HL-60/S4 treated with phorbol 12-myristate 13-acetate at 8.2 ng/mL for 4 days and 3 days (cell line): ENCODE measurements around the gene CPM.

Source experiments
- in situ Hi-C: fragments of 300-500 bp; cut with MboI; formaldehyde crosslinking; loops from 2 replicates; pipeline ENCODE4 v1.15.0; 2022; ENCODE audit warnings: low sequenced_read_pairs

The CPM gene

DNA sequence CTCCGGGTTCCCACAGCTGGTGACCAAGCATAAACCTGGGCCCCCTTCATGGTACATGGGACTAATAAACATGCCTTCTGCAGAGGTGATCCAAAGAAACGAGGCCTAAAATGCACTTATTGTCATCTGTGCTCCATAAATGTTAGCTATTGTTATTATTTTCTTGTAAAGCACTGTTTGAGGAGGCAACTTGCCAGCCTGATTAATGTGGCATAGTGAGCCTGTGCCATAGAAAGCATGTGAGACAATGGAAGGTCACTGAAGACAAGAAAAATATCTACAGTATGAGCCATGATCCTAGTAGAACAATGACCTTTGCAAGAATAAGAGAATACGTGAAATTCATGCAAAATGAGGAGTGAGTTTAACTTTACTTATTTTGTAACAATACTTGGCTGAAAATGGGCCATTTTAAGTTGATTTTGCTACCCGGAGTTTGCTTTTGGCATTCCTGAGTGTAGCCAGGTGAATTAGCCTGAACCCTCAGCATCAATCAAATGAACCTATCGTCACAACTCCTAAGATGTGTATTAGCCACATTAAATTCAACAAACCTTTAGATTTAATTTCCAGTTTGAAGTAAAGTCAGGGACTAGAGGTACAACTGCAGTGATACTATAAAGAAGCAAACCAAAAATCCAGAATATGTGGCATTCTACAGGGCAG lies 52.2 kb downstream of the CPM start:
- in situ Hi-C loops = no loop called here

DNA sequence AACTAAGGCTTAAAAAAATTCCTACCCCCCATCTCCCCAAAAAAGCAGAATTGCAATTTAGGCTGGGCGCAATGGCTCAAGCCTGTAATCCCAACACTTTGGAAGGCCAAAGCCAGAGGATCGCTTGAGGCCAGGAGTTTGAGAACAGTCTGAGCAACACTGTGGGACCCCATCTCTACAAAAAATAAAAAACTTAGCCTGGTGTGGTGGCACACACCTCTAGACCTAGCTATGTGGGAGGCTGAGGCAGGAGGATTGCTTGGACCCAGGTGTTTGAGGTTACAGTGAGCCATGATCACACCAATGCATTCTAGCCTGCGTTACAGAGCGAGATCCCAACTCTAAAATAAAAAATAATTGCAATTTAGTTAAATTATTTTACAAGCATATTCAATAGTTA lies 54.1 kb downstream of the CPM start:
- in situ Hi-C loops = no loop called here

DNA sequence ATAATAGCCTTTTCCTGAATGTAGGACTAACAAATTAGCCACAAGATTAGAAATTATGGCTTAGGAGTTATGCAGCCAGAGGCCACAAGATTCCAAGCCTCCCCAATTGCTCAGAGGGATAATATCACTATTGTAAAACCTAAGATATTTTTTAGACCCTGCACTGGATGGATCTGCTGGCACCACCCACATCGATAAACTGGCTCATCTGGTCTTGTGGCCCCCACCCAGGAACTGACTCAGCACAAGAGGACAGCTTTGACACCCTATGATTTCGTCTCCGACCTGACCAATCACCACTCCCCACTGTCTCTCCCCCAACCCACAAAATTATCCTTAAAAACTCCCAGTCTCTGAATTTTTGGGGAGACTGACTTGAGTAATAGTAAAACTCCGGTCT lies 54.7 kb downstream of the CPM start:
- in situ Hi-C loops = no loop called here

DNA sequence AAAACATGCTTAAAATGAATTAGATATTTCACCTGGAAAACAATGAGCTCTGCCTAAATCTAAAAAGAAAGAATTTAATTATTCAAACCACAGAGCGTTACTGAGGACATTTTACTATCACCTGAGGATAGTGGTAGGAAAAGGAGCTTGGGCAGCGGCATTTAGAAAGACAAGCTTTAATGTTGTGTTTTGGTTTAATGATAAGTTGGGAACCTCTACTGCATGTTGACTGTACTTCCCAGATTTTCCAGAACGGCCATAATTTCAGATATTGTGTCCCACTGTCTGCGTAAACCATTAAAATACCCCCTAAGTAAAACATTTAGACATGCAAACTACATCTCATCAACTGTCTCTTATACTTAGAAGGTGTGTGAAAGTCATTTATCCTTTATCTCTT lies 55.4 kb downstream of the CPM start:
- in situ Hi-C loops = no loop called here

DNA sequence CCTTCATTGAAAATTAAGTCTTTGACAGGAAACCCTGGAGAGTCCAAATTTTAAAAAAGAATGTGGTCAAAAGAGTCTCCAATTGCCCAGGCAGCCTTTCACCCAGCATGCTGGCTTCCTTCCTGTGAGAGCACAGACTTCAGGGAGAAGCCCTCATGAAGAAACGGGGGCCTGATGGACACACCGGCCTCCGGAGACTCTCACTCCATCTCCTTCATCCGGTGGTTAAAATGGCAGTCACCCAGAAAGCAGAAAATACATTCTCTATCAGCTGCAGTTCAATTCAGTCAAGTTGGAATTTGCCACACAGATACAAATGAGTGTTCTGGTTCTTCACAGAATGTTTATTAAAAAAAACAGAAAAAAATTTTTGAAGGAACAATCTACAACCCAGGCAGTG lies 56.5 kb downstream of the CPM start:
- in situ Hi-C loops = no loop called here

DNA sequence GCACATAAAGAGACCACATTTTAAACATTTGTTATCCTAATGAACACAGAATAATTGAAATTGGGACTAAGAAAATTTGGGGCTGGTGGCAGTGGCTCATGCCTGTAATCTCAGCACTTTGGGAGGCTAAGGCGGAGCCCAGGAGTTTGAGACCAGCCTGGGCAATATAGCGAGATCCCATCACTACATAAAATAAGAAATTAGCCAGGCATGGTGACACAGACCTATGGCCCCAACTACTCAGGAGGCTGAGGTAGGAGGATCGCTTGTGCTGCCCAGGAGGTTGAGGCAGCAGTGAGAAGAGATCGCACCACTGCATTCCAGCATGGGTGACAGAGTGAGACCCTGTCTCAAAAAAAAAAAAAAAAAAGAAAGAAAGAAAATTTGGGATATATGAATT lies 59.7 kb downstream of the CPM start:
- in situ Hi-C loops = loop anchor here (25.0 kb wide), 2 partner anchors 189 to 389 kb away; no protein-coding TSS in a partner anchor

DNA sequence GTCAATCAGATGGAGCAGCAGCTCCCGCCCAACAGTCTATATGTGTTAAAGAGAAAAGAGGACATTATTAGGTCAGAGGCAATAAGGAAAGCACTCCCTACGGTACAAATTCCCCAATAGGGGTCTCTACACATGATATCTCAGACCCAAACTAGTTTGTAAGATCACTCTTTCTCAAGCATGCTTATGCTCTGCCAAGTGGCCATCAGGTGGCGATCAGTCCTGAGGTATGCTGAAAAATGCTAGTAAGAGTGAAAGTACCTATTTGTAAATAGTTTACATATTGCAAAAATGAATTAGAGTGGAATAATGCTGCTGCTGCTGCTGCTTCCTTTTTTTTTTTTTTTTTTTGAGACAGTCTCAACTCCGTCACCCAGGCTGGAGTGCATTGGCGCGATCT lies 61.0 kb downstream of the CPM start:
- in situ Hi-C loops = loop anchor here (25.0 kb wide), 2 partner anchors 190 to 390 kb away; no protein-coding TSS in a partner anchor

DNA sequence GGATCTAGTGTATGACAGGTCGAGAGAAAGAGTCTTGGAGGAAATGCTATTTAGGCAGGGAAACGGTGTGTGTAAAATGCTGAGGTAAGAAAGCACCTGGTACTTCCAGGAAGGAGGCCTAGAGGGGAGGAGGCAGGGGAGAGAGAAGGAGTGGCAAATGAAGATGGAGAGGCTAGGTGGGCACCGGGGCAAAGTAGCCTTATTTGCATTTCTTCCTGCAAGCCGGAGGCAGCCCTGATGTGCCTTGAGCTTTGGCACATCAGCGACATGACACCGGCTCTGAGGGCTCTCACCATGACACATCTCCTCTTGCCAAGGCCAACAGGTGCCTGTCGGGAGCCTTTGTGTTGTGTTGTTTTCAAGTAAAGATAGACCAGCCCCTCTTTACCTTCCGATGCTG lies 61.6 kb downstream of the CPM start:
- in situ Hi-C loops = loop anchor here (25.0 kb wide), 2 partner anchors 191 to 391 kb away; no protein-coding TSS in a partner anchor

DNA sequence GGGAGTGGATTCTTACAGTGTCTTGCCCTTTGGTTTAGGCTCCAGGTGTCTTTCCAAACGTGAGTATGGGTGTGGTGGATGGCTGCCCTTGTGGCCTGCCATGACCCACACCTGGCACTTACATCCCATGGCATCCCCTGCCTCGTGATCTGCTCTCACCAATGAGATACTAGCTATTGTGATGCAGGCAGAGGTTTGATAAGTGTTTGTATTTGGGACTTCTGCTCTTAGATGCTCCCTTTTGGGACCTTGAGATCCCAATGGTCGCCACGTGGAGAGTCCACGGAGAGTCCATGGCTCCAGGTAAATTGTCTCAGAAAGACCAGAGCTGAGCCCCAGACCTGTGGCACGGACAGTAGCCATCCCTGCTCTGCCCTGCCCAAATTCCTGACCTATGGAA lies 62.5 kb downstream of the CPM start:
- in situ Hi-C loops = loop anchor here (25.0 kb wide), 2 partner anchors 192 to 392 kb away; no protein-coding TSS in a partner anchor

DNA sequence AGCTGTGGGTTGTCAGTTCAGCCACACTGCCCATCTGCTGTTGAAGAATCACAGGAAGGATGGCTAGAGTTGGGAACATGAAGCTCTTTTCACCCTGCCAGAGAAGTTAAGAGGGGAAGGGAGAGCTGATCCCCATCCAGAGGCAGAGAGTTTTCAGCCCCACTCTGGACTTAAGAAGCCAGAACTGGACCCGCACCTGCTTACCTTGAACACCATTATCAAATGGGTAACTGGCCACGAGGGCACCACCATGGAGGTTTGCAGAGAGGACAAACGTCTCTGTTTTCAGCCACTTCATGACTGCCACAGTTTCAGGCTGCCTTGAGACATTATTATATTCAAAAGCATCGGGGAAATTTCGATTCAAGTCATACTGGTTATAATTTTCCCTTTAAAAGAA lies 63.0 kb downstream of the CPM start:
- in situ Hi-C loops = loop anchor here (25.0 kb wide), 2 partner anchors 192 to 392 kb away; no protein-coding TSS in a partner anchor

DNA sequence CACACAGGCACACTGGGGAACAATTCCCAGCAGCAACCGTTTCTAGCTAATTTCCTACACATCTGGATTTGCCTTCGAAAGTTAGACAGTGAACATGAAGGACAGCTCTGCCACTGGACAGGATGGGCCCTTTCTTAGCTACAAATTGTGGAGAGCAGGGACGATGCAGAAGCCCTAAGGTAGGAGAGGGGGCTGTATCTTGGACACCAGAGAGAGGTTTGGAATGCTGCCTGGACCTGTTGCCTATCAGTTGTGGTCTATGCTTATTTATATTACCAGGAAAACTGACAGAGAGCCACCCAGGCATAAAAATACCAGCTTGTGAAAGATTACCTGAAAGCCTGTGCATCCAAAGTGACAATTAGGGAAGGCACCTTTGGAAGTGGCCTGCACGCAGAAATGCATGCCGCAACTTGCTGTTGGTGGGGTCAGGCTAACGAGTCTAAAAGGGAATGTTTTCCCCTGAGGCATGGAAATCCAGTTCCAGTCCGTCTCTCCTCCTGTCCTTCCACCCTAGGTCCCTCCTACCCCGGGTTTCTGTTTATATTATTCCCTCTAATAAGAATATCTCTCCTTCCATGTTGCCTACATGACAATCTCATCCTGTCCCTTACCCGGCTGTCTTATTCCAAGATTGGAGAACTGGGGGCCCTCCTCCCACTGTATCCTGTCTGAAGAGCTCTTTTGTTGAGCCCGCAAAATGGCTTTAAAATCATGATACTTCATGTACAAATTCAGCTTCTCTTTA lies 64.8 kb downstream of the CPM start:
- in situ Hi-C loops = loop anchor here (25.0 kb wide), 2 partner anchors 194 to 394 kb away; no protein-coding TSS in a partner anchor

DNA sequence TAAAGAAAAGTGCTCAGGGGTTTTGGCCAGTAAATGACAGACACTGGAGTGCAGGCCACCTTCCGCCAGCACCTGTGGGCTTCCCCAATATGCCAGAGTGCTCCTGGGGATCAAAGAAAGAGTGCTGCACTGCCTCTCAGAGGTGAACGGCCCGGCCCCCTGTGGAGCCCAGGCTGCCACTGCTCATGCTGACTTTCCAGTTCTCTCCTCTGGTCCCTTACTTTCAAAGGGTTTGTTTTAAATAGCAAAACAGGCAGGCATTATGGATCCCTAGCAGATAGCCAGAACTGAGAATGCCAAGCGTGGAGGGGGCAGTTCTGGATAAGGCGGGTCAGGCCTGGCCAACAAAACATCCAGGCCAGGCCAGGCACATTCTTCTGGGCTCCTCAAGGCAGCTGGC lies 65.4 kb downstream of the CPM start:
- in situ Hi-C loops = loop anchor here (25.0 kb wide), 2 partner anchors 195 to 395 kb away; no protein-coding TSS in a partner anchor

DNA sequence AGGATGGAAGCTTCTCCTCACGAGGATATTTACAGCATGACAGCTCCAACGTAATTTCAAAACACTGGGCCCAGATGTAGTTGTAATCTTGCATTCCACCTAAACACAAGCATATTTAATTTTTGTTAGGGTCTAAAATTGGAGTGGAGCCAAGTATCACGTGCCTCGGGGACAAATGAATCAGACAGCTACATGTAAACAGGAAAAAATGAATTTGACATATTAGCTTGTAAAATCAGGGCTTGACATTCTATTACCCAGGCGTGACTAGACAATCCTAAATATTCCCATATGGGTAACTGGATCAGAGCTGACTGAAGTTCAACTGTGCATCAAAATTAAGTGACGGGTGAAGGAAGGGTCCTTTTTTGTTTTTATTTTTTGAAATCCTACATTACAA lies 66.0 kb downstream of the CPM start:
- in situ Hi-C loops = loop anchor here (25.0 kb wide), 2 partner anchors 195 to 395 kb away; no protein-coding TSS in a partner anchor

DNA sequence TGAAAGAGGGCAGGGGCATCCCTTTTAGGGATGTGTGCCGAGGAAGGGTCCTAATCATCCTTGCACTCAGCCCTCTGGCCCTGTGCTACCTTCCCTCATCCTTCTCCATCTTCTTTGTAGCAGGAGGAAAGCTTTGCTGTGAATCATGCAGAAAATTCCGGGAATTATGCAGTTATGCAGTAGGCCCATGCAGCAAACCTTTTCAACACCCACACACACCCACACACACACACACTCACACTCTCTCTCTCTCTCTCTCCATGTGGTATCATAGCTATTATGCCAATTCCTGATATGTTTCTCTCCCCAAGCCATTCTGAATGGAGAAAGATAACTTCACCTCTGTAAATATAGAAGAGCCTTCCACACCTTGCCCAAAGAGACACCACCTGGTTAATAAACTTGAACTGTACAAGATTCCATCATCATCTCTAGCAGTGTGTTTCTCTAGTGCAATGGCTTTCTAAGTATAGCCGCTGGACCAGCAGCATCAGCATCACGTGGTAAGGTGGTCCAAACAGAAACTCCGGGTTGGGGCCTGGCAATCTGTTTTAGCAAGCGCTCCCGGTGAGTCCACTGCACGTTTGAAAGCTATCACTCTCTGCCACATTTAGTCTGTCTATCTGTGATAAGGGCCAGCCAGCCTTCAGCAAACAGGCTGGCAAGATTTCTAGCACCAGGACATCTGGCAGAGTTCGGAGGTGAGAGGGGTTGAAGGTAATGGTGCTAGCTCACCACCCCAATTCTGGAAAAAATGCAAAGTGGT lies 67.4 kb downstream of the CPM start:
- in situ Hi-C loops = loop anchor here (25.0 kb wide), 2 partner anchors 197 to 397 kb away; no protein-coding TSS in a partner anchor

DNA sequence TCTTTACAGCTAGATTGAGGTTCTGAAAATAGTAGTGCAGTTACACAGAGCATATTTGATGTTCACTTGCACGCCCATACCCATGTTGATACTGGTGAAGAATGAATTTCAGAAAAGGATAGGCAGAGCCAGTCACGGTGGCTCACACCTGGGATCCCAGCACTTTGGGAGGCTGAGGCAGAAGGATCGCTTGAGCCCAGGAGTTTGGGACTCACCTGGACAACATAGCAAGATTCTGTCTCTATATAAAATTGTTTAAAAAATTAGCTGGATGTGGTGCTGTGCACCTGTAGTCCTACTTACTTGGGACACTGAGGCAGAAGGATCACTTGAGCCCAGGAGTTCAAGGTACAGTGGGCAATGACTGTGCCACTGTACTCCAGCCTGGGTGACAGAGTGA lies 68.4 kb downstream of the CPM start:
- in situ Hi-C loops = loop anchor here (25.0 kb wide), 2 partner anchors 198 to 398 kb away; no protein-coding TSS in a partner anchor

DNA sequence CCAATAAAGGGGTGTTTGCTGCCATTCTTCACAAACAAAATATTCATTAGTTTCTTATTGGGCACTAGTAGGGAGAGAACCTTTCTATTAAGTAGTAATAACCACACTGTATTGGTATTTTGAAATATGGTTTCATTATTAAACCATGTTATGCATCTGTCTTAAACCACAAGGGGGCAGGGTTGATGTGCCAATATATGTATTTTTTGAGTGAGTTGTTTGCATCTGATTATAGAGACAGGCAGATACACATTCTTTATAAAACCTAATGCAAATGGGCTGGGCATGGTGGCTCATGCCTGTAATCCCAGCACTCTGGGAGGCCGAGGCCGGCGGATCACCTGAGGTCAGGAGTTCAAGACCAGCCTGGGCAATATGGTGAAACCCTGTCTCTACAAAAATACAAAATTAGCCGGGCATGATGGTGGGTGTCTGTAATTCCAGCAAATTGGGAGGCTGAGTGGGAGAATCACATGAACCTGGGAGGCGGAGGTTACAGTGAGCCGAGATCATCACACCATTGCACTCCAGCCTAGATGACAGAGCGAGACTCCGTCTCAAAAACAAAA lies 69.0 kb downstream of the CPM start:
- in situ Hi-C loops = loop anchor here (25.0 kb wide), 2 partner anchors 198 to 398 kb away; no protein-coding TSS in a partner anchor

DNA sequence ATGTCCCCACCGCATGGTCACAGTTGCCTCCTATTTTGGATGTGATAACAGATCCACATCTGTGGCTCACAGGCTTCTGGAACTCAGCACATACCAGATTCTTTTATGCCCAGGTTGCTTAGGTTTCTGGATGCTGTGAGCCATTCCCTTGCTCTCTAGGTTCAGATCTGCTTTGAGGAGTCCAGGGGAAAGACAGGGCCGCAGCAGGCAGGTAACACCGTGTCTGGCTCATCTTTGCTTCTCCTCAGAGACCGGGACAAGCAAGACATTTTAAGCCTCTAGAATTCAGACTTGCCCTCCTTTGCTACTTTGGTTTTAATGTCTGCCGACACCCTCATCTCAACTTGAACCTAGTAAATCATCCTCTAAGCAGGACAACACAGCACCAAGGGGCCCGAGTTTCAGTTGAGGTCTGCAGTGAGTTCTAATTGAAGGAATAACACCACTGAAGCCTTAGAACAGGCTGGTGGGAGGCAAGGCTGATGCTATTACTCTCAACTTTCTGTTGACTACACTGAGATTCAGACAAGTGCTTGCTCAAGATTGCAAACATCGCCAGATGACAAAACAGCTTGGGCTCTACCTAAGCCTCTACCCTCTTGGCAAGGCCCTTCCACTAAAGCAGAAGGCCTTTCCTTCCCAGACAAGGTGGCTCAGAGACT lies 69.7 kb downstream of the CPM start:
- in situ Hi-C loops = loop anchor here (25.0 kb wide), 2 partner anchors 199 to 399 kb away; no protein-coding TSS in a partner anchor

DNA sequence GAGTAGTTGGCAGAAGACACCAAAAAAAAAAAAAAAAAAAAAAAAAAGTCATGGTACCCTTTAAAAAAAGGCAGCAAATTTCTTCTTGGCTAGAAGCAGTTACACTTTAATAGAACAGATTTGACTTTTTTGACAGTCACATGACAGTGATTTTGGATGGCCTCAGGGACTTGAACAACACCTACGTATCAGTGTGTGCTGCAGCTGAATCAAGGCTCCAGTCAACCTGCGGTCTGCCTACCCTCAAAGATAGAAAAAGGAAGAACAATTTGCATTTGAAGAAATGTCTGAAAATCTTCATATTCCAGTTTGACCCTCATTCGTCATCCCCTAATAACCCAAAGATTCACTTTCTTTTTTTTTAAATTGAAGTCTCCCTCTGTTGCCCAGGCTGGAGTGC lies 71.1 kb downstream of the CPM start:
- in situ Hi-C loops = loop anchor here (25.0 kb wide), 2 partner anchors 200 to 400 kb away; no protein-coding TSS in a partner anchor

DNA sequence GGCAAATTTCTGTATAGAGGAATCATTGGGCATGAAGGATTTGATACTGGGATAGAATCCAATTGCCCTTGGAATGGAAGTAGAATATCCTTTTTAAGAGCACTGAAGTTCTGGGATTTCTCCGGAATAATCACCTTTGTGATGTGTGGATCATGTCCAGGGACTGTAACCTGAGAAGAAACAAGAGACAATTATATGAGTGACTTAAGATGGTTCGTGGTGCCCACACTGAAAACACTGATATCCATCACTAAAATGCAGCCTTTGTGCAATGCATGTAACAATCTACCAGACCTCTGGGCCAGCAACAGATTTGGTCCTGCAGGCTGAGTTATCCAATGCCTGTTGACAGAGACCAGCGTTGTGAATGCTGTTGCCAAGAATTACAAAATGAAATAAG lies 76.5 kb downstream of the CPM start:
- in situ Hi-C loops = loop anchor here (25.0 kb wide), 2 partner anchors 206 to 406 kb away; no protein-coding TSS in a partner anchor

DNA sequence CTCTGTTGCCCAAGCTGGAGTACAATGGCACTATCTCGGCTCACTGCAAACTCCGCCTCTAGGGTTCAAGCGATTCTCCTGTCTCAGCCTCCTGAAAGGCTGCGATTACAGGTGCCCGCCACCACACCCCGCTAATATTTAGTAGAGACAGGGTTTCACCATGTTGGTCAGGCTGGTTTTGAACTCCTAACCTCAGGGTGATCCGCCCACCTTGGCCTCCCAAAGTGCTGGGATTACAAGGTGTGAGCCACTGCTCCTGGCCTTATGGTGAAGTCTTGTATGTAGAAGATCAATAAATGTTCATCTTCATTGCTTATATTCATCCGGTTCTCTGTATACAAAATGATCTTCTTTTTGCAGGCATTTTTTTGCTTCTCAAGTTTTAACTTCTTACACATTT lies 77.2 kb downstream of the CPM start:
- in situ Hi-C loops = loop anchor here (25.0 kb wide), 2 partner anchors 207 to 407 kb away; no protein-coding TSS in a partner anchor
